HL-60/S4 (cell line): Measurements from ENCODE around the gene PTK7.
"Not testable (repeated sequence)": the region's sequence is repeated elsewhere in the genome, so short reads cannot be mapped to it uniquely, and the experiment has no call there.

Experiments used
- in situ Hi-C: fragments of 300-500 bp; cut with MboI; formaldehyde crosslinking; loops from 2 replicates; pipeline ENCODE4 v1.14.3; 2022; ENCODE audit warnings: low sequenced_read_pairs

The PTK7 gene

DNA sequence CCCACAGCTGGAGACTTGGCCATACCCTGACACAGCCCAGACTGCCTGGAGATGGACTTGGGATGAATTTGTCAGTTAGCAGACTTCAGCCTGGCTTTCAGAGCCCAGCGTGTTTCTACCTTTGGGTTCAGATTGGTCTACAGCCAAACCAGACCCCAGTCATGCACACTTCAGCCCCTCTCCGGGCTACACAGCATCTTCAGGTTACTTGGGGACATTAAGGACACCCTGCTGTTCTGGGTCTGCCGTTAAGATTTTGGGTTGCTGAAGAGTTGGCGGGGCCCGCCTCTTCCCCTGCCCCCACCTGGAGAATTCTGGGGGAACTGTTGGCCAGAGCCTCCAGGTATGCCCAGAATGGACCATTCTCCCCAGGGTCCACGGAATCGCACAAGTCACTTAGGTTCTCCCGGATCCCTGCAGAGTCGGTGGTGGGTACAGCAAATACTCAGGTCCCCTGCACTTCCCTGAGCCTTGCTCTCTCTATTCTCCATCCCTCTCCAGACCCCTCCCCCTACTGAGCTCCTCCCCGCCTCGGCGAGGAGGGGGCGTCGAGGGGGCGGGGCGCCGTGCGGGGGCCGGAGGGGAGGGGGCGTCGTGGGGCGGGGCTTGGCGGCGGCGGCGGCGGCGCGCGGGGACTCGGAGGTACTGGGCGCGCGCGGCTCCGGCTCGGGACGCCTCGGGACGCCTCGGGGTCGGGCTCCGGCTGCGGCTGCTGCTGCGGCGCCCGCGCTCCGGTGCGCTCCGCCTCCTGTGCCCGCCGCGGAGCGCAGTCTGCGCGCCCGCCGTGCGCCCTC, at the start of gene PTK7:
TSS of gene PTK7 (plus strand) at position 645 of the 794 bp plus-strand sequence. CDS start 175 bp downstream, outside the sequence.
- in situ Hi-C loops, result no loop called here

DNA sequence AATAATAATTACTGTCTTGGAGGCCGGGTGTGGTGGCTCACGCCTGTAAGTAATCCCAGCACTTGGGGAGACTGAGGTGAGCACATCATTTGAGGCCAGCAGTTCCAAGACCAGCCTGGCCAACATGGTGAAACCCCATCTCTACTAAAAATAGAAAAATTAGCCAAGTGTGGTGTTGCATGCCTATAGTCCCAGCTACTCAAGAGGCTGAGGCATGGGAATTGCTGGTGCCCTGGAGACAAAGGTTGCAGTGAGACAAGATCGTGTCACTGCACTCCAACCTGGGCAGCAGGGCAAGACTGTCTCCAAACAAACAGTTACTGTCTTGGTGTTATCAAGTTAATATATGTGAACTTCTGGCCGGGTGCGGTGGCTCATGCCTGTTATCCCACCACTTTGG, 49.7 kb upstream of the PTK7 start:
- in situ Hi-C loops, result no loop called here

DNA sequence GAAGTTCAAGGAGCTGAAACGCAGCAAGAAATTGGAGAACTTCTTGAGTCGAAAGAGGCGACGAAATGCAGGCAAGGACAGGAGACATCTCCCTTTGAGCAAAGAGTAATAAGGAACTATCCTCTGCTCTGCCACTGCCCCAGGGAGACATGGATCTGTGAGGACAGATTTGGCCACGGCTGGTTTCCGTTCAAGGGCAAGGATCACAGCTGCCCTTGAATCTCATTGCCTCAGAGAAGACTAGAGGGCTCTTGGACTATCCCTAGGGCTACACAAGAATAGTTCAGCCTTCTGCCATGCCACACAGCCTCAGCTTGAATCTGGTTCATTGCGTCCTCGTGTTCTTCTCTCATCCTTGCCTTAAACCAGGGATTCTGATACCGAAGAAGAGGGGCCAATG, 47.0 kb upstream of the PTK7 start:
- in situ Hi-C loops, result no loop called here

- in situ Hi-C loops, result no loop called here
Observed at GRCh38 chr6:43032326-43032725, 43.8 kb upstream of the PTK7 start.

- in situ Hi-C loops, result no loop called here
Observed at GRCh38 chr6:43033496-43034189, 42.5 kb upstream of the PTK7 start.

GRCh38 chr6:43034190-43034525, 42.0 kb upstream of the PTK7 start:
- in situ Hi-C loops, result no loop called here

- in situ Hi-C loops, result no loop called here
Observed at GRCh38 chr6:43035495-43036194, 40.5 kb upstream of the PTK7 start.

GRCh38 chr6:43036712-43037111, 39.4 kb upstream of the PTK7 start:
- in situ Hi-C loops, result no loop called here

DNA sequence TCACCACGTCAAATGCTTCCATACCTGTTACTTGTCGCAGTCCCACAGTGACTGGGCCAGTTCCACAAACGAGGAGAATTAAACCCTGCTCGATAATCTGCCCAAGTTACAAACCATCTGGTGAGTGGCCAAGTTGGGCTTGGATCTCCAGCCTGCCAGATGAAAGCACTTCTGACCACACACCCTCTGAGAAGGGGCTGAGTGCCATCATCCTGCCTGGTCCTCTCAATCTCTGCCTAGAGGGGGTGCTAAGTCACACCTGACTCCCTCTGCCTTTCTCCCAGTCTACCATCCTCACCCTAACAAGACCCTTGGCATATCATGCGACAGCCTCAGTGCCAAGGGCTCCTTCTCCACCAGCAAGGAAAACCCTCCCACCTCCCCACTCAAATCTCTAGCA, 38.9 kb upstream of the PTK7 start:
- in situ Hi-C loops, result no loop called here

GRCh38 chr6:43037706-43038105, 38.4 kb upstream of the PTK7 start:
- in situ Hi-C loops, result no loop called here

GRCh38 chr6:43038727-43039126, 37.4 kb upstream of the PTK7 start:
- in situ Hi-C loops, result no loop called here

DNA sequence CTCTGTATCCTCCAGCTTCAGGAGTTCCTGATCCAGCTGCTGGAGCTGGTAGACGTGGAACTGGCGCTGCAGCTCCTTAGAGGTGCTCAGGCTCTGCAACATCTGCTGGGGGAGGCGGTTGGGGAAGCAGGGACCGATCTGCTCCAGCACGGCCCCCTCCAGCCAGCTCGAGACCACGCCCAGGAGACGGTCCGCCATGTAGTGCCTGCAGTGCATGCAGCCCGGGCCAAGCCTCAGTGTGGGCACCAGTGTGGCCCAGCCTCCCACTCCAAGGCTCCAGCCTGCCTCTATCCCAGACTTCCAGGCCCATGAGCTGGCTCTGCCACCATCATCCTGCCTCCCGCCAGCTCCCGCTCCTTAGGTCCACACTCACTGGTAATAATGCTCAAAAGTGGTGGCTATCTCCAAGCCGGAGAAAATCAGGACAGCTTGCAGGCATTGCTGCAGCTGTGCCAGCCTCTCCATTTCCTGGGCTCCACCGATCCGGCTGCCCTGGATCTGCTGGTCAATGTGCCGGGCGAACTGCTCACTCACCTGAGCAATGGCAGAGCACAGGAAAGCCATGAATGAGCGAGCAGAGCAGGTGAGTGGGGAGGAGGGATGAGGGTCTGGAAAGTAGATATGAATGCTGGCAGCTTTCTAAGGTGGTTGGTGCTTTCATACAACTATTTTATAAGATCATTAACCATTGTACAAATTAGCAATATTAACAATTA, 35.4 kb upstream of the PTK7 start:
- in situ Hi-C loops, result no loop called here

- in situ Hi-C loops, result not testable (repeated sequence)
Observed at GRCh38 chr6:43041475-43041874, 34.6 kb upstream of the PTK7 start.

DNA sequence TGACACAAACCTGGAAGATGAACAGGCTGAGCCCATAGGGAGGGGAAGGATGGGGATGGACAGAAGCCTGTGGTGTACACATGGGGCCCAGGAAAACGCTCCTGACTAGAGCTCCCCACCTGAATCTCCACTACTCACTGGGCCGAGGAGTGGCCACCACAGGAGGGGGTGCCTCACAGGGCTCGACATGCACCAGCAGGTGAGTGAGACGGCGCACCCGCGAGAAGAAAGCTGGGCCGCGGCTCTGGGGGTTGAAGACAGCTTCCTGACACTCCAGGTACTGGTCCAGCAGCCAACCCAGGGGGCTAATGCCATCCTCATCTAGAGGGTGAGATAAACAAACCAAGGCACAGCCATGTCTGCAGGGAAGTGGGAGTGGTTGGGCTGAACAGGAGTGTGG, 32.8 kb upstream of the PTK7 start:
- in situ Hi-C loops, result no loop called here

GRCh38 chr6:43045371-43045930, 30.7 kb upstream of the PTK7 start:
- in situ Hi-C loops, result no loop called here

DNA sequence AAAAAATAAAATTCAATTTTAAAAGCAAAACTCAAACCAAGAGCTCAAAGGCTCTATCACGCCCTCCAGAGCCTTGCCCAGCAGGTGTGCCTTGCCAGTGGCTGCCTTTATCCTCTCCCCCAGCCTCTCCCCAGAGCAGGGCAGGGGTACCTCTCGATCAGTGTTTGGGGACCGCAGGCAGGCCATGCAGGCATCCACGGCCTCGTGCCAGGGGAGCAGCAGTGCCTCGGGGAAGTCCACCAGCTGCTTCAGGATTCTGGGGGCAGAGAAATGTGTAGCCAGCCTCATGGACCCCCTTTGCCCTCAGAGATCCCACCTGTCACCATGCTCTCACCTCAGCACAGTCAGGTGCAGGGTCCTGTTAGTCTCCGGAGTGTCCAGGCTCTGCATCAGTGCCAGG, 28.1 kb upstream of the PTK7 start:
- in situ Hi-C loops, result no loop called here

GRCh38 chr6:43050981-43051380, 25.1 kb upstream of the PTK7 start:
- in situ Hi-C loops, result no loop called here

DNA sequence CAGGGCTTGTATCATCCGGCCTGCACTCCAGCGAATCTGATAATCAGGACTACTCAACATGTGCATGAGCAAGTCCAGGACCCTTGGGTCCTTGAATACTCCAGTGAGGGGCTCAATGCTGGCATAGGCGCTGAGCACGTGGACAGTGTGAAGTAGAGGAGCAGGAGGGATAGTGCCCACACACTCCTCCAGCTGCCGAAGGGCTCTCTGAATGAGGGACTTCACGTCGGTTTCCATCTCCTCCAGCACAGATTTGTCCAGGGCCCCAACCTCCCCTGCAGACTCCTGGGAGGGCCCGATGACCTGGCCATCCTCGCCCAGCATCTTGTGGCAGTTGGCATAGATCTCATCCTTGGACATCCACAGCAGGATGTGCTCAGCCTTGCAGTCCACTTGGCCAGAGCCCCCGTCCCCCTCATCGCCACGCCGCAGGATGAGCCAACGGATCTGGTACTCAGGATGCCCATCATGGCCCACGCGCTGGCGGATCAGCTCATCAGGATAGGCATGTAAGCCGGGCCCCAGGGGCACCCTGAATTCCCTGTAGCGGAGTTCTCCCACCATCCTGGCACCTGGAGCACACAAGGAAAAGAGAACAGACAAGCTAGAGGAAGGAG, 23.8 kb upstream of the PTK7 start:
- in situ Hi-C loops, result no loop called here

- in situ Hi-C loops, result no loop called here
Observed at GRCh38 chr6:43052842-43053544, 23.1 kb upstream of the PTK7 start.
